SJSA1 (cell line): ENCODE measurements around the gene PIK3C3. TPM values are rescaled to one million over a fixed set of nuclear protein-coding genes. Genes with fewer than 3 reads are reported as not detected.

ENCODE experiments used
- DNase-seq, 2 experiments: peaks; one replicate each; pipeline ENCODE4 v3.0.0-alpha.2; 2015 to 2020; ENCODE audit warnings: low spot score in 2 of 2, low read depth in 1 of 2
- H3K27ac ChIP-seq: fragments of 250-450 bp; sonication (Bioruptor Pico); 2 replicates; pipeline ENCODE4 v1.5.1; 2020; ENCODE audit warnings: mild to moderate bottlenecking, moderate library complexity
- H3K27me3 ChIP-seq: fragments of 250-450 bp; sonication (Bioruptor Pico); replicated peaks from 2 replicates; pipeline ENCODE4 v1.5.1; 2020; ENCODE audit warnings: mild to moderate bottlenecking, moderate library complexity
- H3K36me3 ChIP-seq: fragments of 250-450 bp; sonication (Bioruptor Pico); 2 replicates; pipeline ENCODE4 v1.5.1; 2020; ENCODE audit warnings: mild to moderate bottlenecking
- H3K4me1 ChIP-seq: fragments of 250-450 bp; sonication (Bioruptor Pico); replicated peaks from 2 replicates; pipeline ENCODE4 v1.6.1; 2021; ENCODE audit warnings: mild to moderate bottlenecking
- H3K4me3 ChIP-seq: fragments of 250-450 bp; sonication (Bioruptor Pico); 2 replicates; pipeline ENCODE4 v1.5.1; 2020; ENCODE audit warnings: mild to moderate bottlenecking
- H3K9me3 ChIP-seq: fragments of 250-450 bp; sonication (Bioruptor Pico); replicated peaks from 2 replicates; pipeline ENCODE4 v1.5.1; 2020; ENCODE audit warnings: mild to moderate bottlenecking
- total RNA-seq: library from RNA; depleted of rRNA; stranded (reverse); fragments of >200 nt; shearing (Covaris generic); gene quantifications from 2 replicates; pipeline ENCODE4 v1.2.3, GENCODE V29; 2014

Gene PIK3C3
- total RNA-seq, 1 experiment from 2014 or later: 41.5 TPM

GRCh38 chr18:42082415-42083234 lies 127.6 kb downstream of the PIK3C3 start:
- H3K27me3 ChIP-seq: no peaks in the 10 kb centered on the region
- no peak overlapping the region for H3K27ac ChIP-seq

GRCh38 chr18:42086288-42086687 lies 131.3 kb downstream of the PIK3C3 start:
- Histone ChIP-seq H3K4me3 (no peak overlapping the region), H3K27me3 (no peaks in the 10 kb centered on the region), H3K27ac (no peak overlapping the region), H3K9me3 (no peaks in the 10 kb centered on the region), H3K4me1 (no peaks in the 10 kb centered on the region; the same call in 1 of the 2 replicates), H3K36me3 (no peaks in the 10 kb centered on the region)
- no peak for DNase-seq

More at GRCh38 chr18:42082415-42083234, 127.6 kb downstream of the PIK3C3 start:
- Histone ChIP-seq H3K36me3 (peaks cover 3% of the 10 kb centered on the region; the same call in 1 of the 2 replicates), H3K9me3 (no peaks in the 10 kb centered on the region), H3K4me1 (no peaks in the 10 kb centered on the region; the same call in 1 of the 2 replicates), H3K4me3 (no peak overlapping the region)
- no peak for DNase-seq

- H3K9me3 ChIP-seq: no peaks in the 10 kb centered on the region
- no peaks in the 10 kb centered on the region; the same call in 1 of the 2 replicates for H3K4me1 ChIP-seq
- DNase-seq: no peak
- no peaks in the 10 kb centered on the region for H3K27me3 ChIP-seq
- H3K36me3 ChIP-seq: no peaks in the 10 kb centered on the region
- no peak overlapping the region for H3K4me3 ChIP-seq
- H3K27ac ChIP-seq: no peak overlapping the region
Measured at GRCh38 chr18:42087235-42087634, 132.2 kb downstream of the PIK3C3 start.

GRCh38 chr18:42087876-42088275 lies 132.8 kb downstream of the PIK3C3 start:
- no peaks in the 10 kb centered on the region for H3K36me3 ChIP-seq
- no peaks in the 10 kb centered on the region; the same call in 1 of the 2 replicates for H3K4me1 ChIP-seq
- no peaks in the 10 kb centered on the region for H3K27me3 ChIP-seq
- H3K27ac ChIP-seq: no peak overlapping the region
- no peak for DNase-seq
- no peak overlapping the region for H3K4me3 ChIP-seq
- H3K9me3 ChIP-seq: no peaks in the 10 kb centered on the region

GRCh38 chr18:42092848-42093247 lies 137.8 kb downstream of the PIK3C3 start:
- no peak overlapping the region for H3K27ac ChIP-seq
- DNase-seq: no peak
- H3K4me1 ChIP-seq: no peaks in the 10 kb centered on the region

GRCh38 chr18:42094875-42095274 lies 139.8 kb downstream of the PIK3C3 start:
- Histone ChIP-seq H3K9me3 (no peaks in the 10 kb centered on the region), H3K4me1 (no peaks in the 10 kb centered on the region), H3K36me3 (no peaks in the 10 kb centered on the region), H3K4me3 (no peak overlapping the region), H3K27ac (no peak overlapping the region), H3K27me3 (no peaks in the 10 kb centered on the region)
- DNase-seq: no peak

More at GRCh38 chr18:42092848-42093247, 137.8 kb downstream of the PIK3C3 start:
- Histone ChIP-seq H3K27me3 (no peaks in the 10 kb centered on the region), H3K36me3 (no peaks in the 10 kb centered on the region), H3K4me3 (no peak overlapping the region), H3K9me3 (no peaks in the 10 kb centered on the region)

GRCh38 chr18:42095732-42096377 lies 140.8 kb downstream of the PIK3C3 start:
- no peak overlapping the region for H3K27ac ChIP-seq
- no peaks in the 10 kb centered on the region for H3K4me1 ChIP-seq
- H3K4me3 ChIP-seq: no peak overlapping the region
- H3K36me3 ChIP-seq: no peaks in the 10 kb centered on the region
- H3K9me3 ChIP-seq: no peaks in the 10 kb centered on the region
- no peak for DNase-seq
- H3K27me3 ChIP-seq: no peaks in the 10 kb centered on the region

GRCh38 chr18:42100248-42100647 lies 145.2 kb downstream of the PIK3C3 start:
- no peak for DNase-seq
- no peaks in the 10 kb centered on the region; the same call in 1 of the 2 replicates for H3K27me3 ChIP-seq
- H3K27ac ChIP-seq: no peak overlapping the region
- H3K36me3 ChIP-seq: no peaks in the 10 kb centered on the region
- no peaks in the 10 kb centered on the region for H3K9me3 ChIP-seq
- H3K4me1 ChIP-seq: no peaks in the 10 kb centered on the region
- H3K4me3 ChIP-seq: no peak overlapping the region

GRCh38 chr18:42100911-42101310 lies 145.9 kb downstream of the PIK3C3 start:
- H3K27me3 ChIP-seq: no peaks in the 10 kb centered on the region; the same call in 1 of the 2 replicates
- H3K27ac ChIP-seq: no peak overlapping the region
- H3K4me1 ChIP-seq: no peaks in the 10 kb centered on the region
- no peak for DNase-seq
- no peak overlapping the region for H3K4me3 ChIP-seq
- no peaks in the 10 kb centered on the region for H3K36me3 ChIP-seq
- H3K9me3 ChIP-seq: no peaks in the 10 kb centered on the region

- Histone ChIP-seq H3K9me3 (no peaks in the 10 kb centered on the region), H3K4me3 (no peak overlapping the region), H3K27me3 (no peaks in the 10 kb centered on the region; the same call in 1 of the 2 replicates), H3K27ac (no peak overlapping the region), H3K36me3 (no peaks in the 10 kb centered on the region), H3K4me1 (no peaks in the 10 kb centered on the region)
- DNase-seq: no peak
Measured at GRCh38 chr18:42105394-42105793, 150.4 kb downstream of the PIK3C3 start.

- Histone ChIP-seq H3K9me3 (no peaks in the 10 kb centered on the region), H3K27ac (no peak overlapping the region), H3K4me3 (no peak overlapping the region), H3K27me3 (no peaks in the 10 kb centered on the region), H3K4me1 (no peaks in the 10 kb centered on the region), H3K36me3 (no peaks in the 10 kb centered on the region)
- no peak for DNase-seq
Measured at GRCh38 chr18:42106784-42107183, 151.8 kb downstream of the PIK3C3 start.

GRCh38 chr18:42107287-42107686 lies 152.3 kb downstream of the PIK3C3 start:
- Histone ChIP-seq H3K27me3 (no peaks in the 10 kb centered on the region), H3K4me3 (no peak overlapping the region), H3K4me1 (no peaks in the 10 kb centered on the region), H3K9me3 (no peaks in the 10 kb centered on the region), H3K27ac (no peak overlapping the region), H3K36me3 (no peaks in the 10 kb centered on the region)
- DNase-seq: no peak

GRCh38 chr18:42107691-42108450 lies 152.8 kb downstream of the PIK3C3 start:
- no peaks in the 10 kb centered on the region for H3K4me1 ChIP-seq
- H3K36me3 ChIP-seq: no peaks in the 10 kb centered on the region
- no peak overlapping the region for H3K4me3 ChIP-seq
- no peak overlapping the region for H3K27ac ChIP-seq
- H3K27me3 ChIP-seq: no peaks in the 10 kb centered on the region
- no peak for DNase-seq
- no peaks in the 10 kb centered on the region for H3K9me3 ChIP-seq
